Small intestine (tissue), 7 donors: ENCODE results near the gene MUC21. TPM values are rescaled to one million over a fixed set of nuclear protein-coding genes. Genes with fewer than 3 reads are reported as not detected.
"Not testable (repeated sequence)": the region's sequence is repeated elsewhere in the genome, so short reads cannot be mapped to it uniquely, and the experiment has no call there.

ENCODE experiments used
- DNase-seq, 2 donors: peaks; one replicate each; pipeline versions ENCODE4 v3.0.0 to v3.0.0-alpha.2; 2013
- FAIRE-seq: peaks from 2 replicates; lab custom pipeline; 2012; peaks lifted over from hg19 to GRCh38; lab: Jason Lieb, UNC
- H3K27ac ChIP-seq, 3 donors: one replicate each; pipeline ENCODE4 v1.5.1; 2013; ENCODE audit warnings: low read length in 2 of 3, mild to moderate bottlenecking in 2 of 3, control low read depth in 1 of 3, inconsistent platforms in 1 of 3, low read depth in 1 of 3, moderate library complexity in 1 of 3
- H3K27me3 ChIP-seq, 3 donors: one replicate each; pipeline ENCODE4 v1.6.1; 2013; ENCODE audit warnings: low read length in 3 of 3, inconsistent platforms in 1 of 3; ENCODE audit not compliant: control insufficient read depth in 3 of 3, insufficient read depth in 3 of 3
- H3K36me3 ChIP-seq, 3 donors: one replicate each; pipeline ENCODE4 v1.6.1; 2013; ENCODE audit warnings: low read length in 3 of 3, inconsistent platforms in 1 of 3, low read depth in 1 of 3, mild to moderate bottlenecking in 1 of 3, moderate library complexity in 1 of 3; ENCODE audit not compliant: control insufficient read depth in 3 of 3, insufficient read depth in 2 of 3
- H3K4me1 ChIP-seq, 3 donors: one replicate each; pipeline ENCODE4 v1.6.1; 2013; ENCODE audit warnings: low read length in 2 of 3, inconsistent platforms in 1 of 3, low read depth in 1 of 3, mild to moderate bottlenecking in 1 of 3, moderate library complexity in 1 of 3; ENCODE audit not compliant: control insufficient read depth in 3 of 3, insufficient read depth in 2 of 3
- H3K4me3 ChIP-seq, 3 donors: one replicate each; pipeline ENCODE4 v1.5.1; 2013; ENCODE audit warnings: low read length in 3 of 3, control low read depth in 1 of 3, inconsistent platforms in 1 of 3, low read depth in 1 of 3, mild to moderate bottlenecking in 1 of 3, moderate library complexity in 1 of 3
- H3K9me3 ChIP-seq, 2 donors: one replicate each; pipeline ENCODE4 v1.6.1; 2013; ENCODE audit warnings: low read depth in 1 of 2, low read length in 1 of 2; ENCODE audit not compliant: control insufficient read depth in 2 of 2, insufficient read depth in 1 of 2
- WGBS, 3 donors: extraction: QIAGEN DNeasy Blood & Tissue Kit; methylation state at CpG; one replicate each; pipeline ENCODE4 v1.1.7; 2013; 5-methylcytosine and 5-hydroxymethylcytosine counted together
- polyA plus RNA-seq, 4 donors: library from polyadenylated mRNA; stranded (reverse) in 3 of 4; unstranded in 1 of 4; fragments of 200-250 nt in 3 of 4; fragments of 120-200 nt in 1 of 4; gene quantifications; one replicate each; pipeline versions ENCODE4 v1.2.1 to v1.2.3, GENCODE V29; 2013
- donor health status: healthy with polysubstance abuse.
- donor health status: control.
- donor health status: control.
- donor health status: Bipolar disorder and iron deficiency.
- donor health status: healthy.

Gene MUC21
- polyA plus RNA-seq, 4 donors, result 0.22 to 0.89 (median 0.81) TPM; not detected in 1

- DNase-seq, result no peak
- peaks cover 0 to 3% (median 0%) of the 10 kb centered on the region in 3 donors for H3K4me1 ChIP-seq
- H3K27me3 ChIP-seq, result peaks cover 0 to 14% (median 0%) of the 10 kb centered on the region in 3 donors
- WGBS, 3 donors, result 69 to 74% (median 74%) methylated on average over 9 of the region's 9 CpGs
- H3K27ac ChIP-seq, result no peak overlapping the region
- no peak for FAIRE-seq
- no peak overlapping the region for H3K4me3 ChIP-seq
- H3K9me3 ChIP-seq, result no peaks in the 10 kb centered on the region
- H3K36me3 ChIP-seq, result no peaks in the 10 kb centered on the region
Observed at GRCh38 chr6:30960907-30961673, 22.4 kb upstream of the MUC21 start.

DNA sequence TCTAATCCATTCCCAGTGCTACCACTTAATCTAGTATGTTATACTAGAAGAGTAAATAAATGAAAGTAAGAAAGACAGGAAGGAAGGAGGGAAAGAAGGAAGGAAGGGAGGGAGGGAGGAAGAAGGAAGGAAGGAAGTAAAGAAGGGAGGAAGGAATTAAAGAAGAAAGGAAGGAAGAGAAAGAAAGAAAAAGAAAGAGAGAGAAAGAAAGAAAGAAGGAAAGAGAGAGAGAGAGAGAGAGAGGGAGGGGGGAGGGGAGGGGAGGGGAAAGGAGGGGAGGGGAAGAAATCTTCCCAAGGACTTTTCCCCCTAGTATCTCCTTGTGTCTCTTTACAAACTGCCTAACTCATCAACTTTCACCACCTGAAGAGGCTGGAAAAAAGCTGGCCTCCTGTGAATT, 20.8 kb upstream of the MUC21 start:
- DNase-seq, result no peak
- peaks cover 0 to 6% (median 0%) of the 10 kb centered on the region in 3 donors for H3K27me3 ChIP-seq
- H3K36me3 ChIP-seq, result no peaks in the 10 kb centered on the region
- H3K9me3 ChIP-seq, result no peaks in the 10 kb centered on the region
- no peak overlapping the region for H3K4me3 ChIP-seq
- no peak overlapping the region for H3K27ac ChIP-seq
- no peak for FAIRE-seq
- no peaks in the 10 kb centered on the region for H3K4me1 ChIP-seq

DNA sequence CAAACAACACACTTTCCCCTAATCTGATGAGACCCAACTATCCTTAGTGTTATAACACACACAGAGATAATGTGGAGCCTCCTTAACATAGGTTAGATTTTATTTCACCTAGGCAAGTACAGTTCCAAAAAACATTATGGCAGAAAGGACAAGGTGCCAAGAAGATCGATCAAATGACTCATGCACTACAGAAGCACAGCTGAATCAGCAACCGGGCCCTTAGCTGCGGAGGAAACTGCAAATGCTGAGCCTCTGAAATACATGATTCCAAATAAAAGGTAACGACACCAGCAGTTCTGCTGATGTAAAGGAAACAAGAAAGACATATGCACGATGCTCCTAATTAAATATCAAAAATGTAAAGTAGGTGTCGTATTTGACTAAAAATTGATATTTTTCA, 19.9 kb upstream of the MUC21 start:
- no peak overlapping the region for H3K27ac ChIP-seq
- DNase-seq (peak in 1 of 2 donors; percentile 25), FAIRE-seq (no peak)
- 55 to 79% (median 62%) methylated on average over 6 of the region's 6 CpGs for WGBS, 3 donors
- H3K36me3 ChIP-seq, result no peaks in the 10 kb centered on the region
- no peak overlapping the region for H3K4me3 ChIP-seq
- peaks cover 0 to 6% (median 0%) of the 10 kb centered on the region in 3 donors for H3K27me3 ChIP-seq
- no peaks in the 10 kb centered on the region for H3K9me3 ChIP-seq
- no peaks in the 10 kb centered on the region for H3K4me1 ChIP-seq

DNA sequence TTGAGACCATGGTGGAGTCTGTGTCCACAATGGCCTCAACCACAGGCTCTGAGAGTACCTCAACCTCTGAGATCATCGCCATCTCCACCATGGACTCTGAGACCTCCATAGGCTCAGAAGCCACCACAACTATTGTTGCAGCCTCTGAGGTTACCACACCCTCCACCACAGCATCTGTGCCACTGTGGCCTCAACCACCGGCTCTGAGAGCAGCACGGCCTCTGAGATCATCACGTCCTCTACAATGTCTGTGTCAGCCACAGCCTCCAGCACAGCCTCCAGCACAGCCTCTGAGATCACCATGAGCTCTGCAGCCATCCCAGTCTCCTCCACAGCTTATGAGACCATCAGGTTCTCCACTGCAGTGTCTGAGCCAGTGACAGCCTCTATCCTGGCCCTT, 19.4 kb upstream of the MUC21 start:
- H3K27me3 ChIP-seq, result peaks cover 0 to 6% (median 0%) of the 10 kb centered on the region in 3 donors

DNA sequence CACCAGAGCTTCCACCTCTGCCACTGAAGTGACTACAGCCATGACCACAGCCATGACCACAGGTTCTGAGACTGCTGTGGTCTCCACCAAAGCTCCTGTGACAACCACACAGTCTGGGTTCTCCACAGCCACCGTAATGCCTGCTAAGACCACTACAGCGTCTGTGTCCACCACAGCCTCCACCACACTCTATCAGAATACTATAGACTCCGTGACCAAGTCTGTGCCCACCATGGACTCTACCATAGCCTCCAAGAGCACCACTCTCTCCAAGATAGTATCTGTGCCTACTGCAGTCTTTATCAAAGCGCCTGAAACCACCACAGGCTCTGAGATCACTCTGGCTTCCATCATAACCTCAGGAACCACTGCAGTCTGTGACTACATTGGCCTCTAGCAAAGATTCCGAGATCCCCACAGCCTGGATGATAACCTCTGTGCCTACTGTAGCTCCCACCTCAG, 18.3 kb upstream of the MUC21 start:
- DNase-seq, result no peak
- Histone ChIP-seq H3K4me3 (no peak overlapping the region), H3K9me3 (no peaks in the 10 kb centered on the region), H3K27ac (no peak overlapping the region), H3K4me1 (no peaks in the 10 kb centered on the region), H3K27me3 (peaks cover 0 to 6% (median 0%) of the 10 kb centered on the region in 3 donors), H3K36me3 (no peaks in the 10 kb centered on the region)
- no peak for FAIRE-seq
- 61 to 86% (median 74%) methylated on average over 5 of the region's 5 CpGs for WGBS, 3 donors

More for the DNA sequence above, 19.4 kb upstream of the MUC21 start:
- Histone ChIP-seq H3K4me1 (no peaks in the 10 kb centered on the region), H3K9me3 (no peaks in the 10 kb centered on the region), H3K36me3 (no peaks in the 10 kb centered on the region), H3K27ac (no peak overlapping the region), H3K4me3 (no peak overlapping the region)
- FAIRE-seq, result no peak
- DNase-seq, result no peak
- WGBS, 3 donors, result 60 to 74% (median 69%) methylated on average over 4 of the region's 4 CpGs

DNA sequence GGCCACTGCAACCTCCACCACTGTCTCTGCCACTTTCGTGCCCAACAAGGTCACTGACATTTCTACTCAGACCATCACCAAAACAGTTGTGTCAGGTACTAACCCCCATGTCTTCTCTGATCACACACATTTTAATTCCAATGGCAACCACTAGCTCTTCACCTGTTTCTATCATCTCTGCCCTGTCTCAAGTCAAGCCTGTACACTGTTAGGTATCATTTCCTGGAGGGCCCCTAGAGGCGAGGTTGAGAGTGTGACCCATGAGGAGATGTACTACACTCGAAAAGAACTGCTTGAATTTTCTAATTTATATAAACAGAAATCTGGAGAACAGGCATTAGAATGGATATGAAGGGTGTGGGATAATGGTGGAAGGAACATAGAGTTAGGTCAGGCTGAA, 17.4 kb upstream of the MUC21 start:
- 44 to 66% (median 57%) methylated on average over 3 of the region's 3 CpGs for WGBS, 3 donors
- Histone ChIP-seq H3K4me3 (no peak overlapping the region), H3K27me3 (peaks cover 0 to 6% (median 0%) of the 10 kb centered on the region in 3 donors), H3K4me1 (no peaks in the 10 kb centered on the region), H3K27ac (no peak overlapping the region), H3K36me3 (no peaks in the 10 kb centered on the region), H3K9me3 (no peaks in the 10 kb centered on the region)
- FAIRE-seq (no peak), DNase-seq (no peak)

GRCh38 chr6:30969171-30969570, 14.3 kb upstream of the MUC21 start:
- not testable (repeated sequence) for DNase-seq, H3K4me3 ChIP-seq, H3K36me3 ChIP-seq, H3K9me3 ChIP-seq, H3K4me1 ChIP-seq, FAIRE-seq, H3K27me3 ChIP-seq, H3K27ac ChIP-seq
- 91 to 96% (median 94%) methylated on average over 6 of the region's 6 CpGs for WGBS, 3 donors

GRCh38 chr6:30970946-30971345, 12.6 kb upstream of the MUC21 start:
- peaks cover 0 to 2% (median 0%) of the 10 kb centered on the region in 3 donors for H3K27me3 ChIP-seq
- DNase-seq, result no peak
- FAIRE-seq, result no peak
- H3K27ac ChIP-seq, result no peak overlapping the region
- 76 to 83% (median 82%) methylated on average over 5 of the region's 5 CpGs for WGBS, 3 donors
- no peak overlapping the region for H3K4me3 ChIP-seq
- no peaks in the 10 kb centered on the region for H3K4me1 ChIP-seq
- no peaks in the 10 kb centered on the region for H3K36me3 ChIP-seq
- H3K9me3 ChIP-seq, result no peaks in the 10 kb centered on the region
